ENCODE measurements around the gene ITM2C.

ITM2C gene

DNA sequence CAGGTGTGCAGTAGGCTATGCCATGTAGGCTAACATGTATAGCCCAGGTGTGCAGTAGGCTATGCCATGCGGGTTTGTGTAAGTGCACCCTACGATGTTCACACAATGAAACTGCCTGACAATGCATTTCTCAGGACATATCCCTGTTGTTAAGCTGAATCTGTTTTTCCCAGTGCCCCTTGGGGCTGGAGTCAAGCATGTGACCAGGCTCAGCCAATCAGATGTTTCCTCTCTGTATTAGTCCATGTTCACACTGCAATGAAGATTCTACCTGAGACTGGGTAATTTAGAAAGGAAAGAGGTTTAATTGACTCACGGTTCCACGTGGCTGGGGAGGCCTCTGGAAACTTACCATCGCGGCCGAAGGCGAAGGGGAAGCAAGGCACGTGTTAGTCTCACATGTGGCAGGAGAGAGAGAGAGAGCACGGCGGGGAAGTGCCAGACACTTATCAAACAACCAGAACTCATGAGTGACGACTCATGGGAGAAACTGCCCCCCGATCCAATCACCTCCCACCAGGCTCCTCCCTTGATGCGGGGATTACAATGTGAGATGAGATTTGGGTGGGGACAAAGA, 24.2 kb downstream of the ITM2C start:
- Mint-ChIP-seq H3K36me3 (ENCODE audit: low read depth) (no peaks in the 10 kb centered on the region), H3K9me3 (peaks cover 3% of the 10 kb centered on the region), H3K4me1 (peaks cover 52% of the 10 kb centered on the region), H3K27ac (peak overlapping the region; percentile 7), H3K27me3 (peaks cover 16% of the 10 kb centered on the region), H3K4me3 (no peak overlapping the region)
- DNase-seq: no peak
- ATAC-seq: no peak

DNA sequence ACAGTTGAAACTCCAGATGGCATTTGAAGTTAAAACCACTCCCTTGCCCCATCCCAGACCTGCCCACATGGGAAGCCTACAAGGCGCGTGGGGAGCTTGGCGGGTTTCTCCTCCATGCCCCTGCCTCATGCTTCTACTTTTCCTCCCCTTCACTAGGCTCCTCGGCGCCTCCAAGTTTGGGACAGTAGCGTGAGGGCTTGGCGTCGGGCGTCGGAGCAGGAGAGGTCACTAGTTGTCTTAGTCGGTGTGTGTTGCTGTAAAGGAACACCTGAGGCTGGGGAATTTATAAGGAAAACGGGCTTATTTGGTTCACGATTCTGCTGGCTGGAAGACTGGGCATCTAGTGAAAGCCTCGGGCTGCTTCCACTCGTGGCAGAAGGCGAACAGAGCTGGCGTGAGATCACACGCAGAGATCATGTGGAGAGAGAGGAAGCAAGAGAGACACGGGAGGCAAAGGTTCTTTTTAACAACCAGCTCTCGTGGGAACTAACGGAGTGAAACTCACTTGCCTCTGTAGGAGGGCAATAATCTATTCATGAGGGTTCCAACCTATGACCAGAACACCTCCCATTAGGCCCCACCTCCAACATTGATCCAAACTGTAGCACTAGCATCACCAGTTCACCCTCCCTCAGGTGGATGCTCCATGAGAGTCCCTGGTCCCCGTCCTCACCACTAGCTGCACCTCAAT, 25.3 kb downstream of the ITM2C start:
- ATAC-seq (no peak), DNase-seq (no peak)
- Mint-ChIP-seq H3K9me3 (peaks cover 3% of the 10 kb centered on the region), H3K36me3 (ENCODE audit: low read depth) (no peaks in the 10 kb centered on the region), H3K4me1 (peaks cover 59% of the 10 kb centered on the region), H3K27ac (no peak overlapping the region), H3K4me3 (no peak overlapping the region), H3K27me3 (peaks cover 16% of the 10 kb centered on the region)

- ATAC-seq (no peak), DNase-seq (no peak)
- Mint-ChIP-seq H3K27ac (no peak overlapping the region), H3K4me1 (peaks cover 58% of the 10 kb centered on the region), H3K4me3 (no peak overlapping the region), H3K27me3 (peaks cover 16% of the 10 kb centered on the region), H3K36me3 (ENCODE audit: low read depth) (no peaks in the 10 kb centered on the region), H3K9me3 (peaks cover 3% of the 10 kb centered on the region)
Measured at GRCh38 chr2:230890646-230891045, 25.9 kb downstream of the ITM2C start.

- H3K27ac Mint-ChIP-seq: no peak overlapping the region
- H3K4me3 Mint-ChIP-seq: no peak overlapping the region
- H3K27me3 Mint-ChIP-seq: peaks cover 16% of the 10 kb centered on the region
- no peaks in the 10 kb centered on the region for H3K36me3 Mint-ChIP-seq (ENCODE audit: low read depth)
- peaks cover 3% of the 10 kb centered on the region for H3K9me3 Mint-ChIP-seq
- DNase-seq (peak; percentile 36), ATAC-seq (peak; percentile 25)
- H3K4me1 Mint-ChIP-seq: peaks cover 58% of the 10 kb centered on the region
Measured at GRCh38 chr2:230891064-230891463, 26.3 kb downstream of the ITM2C start.

GRCh38 chr2:230891509-230891908, 26.8 kb downstream of the ITM2C start:
- no peak overlapping the region for H3K4me3 Mint-ChIP-seq
- no peaks in the 10 kb centered on the region for H3K36me3 Mint-ChIP-seq (ENCODE audit: low read depth)
- peaks cover 3% of the 10 kb centered on the region for H3K9me3 Mint-ChIP-seq
- ATAC-seq (peak; percentile 47), DNase-seq (no peak)
- H3K4me1 Mint-ChIP-seq: peaks cover 56% of the 10 kb centered on the region
- no peak overlapping the region for H3K27ac Mint-ChIP-seq
- peaks cover 14% of the 10 kb centered on the region for H3K27me3 Mint-ChIP-seq

- peak; percentile 47 for ATAC-seq
- H3K36me3 Mint-ChIP-seq (ENCODE audit: low read depth): no peaks in the 10 kb centered on the region
- peaks cover 3% of the 10 kb centered on the region for H3K9me3 Mint-ChIP-seq
- H3K4me1 Mint-ChIP-seq: peaks cover 62% of the 10 kb centered on the region
- peaks cover 14% of the 10 kb centered on the region for H3K27me3 Mint-ChIP-seq
- DNase-seq: no peak
- H3K27ac Mint-ChIP-seq: no peak overlapping the region
- H3K4me3 Mint-ChIP-seq: no peak overlapping the region
Measured at GRCh38 chr2:230893338-230893737, 28.6 kb downstream of the ITM2C start.

DNA sequence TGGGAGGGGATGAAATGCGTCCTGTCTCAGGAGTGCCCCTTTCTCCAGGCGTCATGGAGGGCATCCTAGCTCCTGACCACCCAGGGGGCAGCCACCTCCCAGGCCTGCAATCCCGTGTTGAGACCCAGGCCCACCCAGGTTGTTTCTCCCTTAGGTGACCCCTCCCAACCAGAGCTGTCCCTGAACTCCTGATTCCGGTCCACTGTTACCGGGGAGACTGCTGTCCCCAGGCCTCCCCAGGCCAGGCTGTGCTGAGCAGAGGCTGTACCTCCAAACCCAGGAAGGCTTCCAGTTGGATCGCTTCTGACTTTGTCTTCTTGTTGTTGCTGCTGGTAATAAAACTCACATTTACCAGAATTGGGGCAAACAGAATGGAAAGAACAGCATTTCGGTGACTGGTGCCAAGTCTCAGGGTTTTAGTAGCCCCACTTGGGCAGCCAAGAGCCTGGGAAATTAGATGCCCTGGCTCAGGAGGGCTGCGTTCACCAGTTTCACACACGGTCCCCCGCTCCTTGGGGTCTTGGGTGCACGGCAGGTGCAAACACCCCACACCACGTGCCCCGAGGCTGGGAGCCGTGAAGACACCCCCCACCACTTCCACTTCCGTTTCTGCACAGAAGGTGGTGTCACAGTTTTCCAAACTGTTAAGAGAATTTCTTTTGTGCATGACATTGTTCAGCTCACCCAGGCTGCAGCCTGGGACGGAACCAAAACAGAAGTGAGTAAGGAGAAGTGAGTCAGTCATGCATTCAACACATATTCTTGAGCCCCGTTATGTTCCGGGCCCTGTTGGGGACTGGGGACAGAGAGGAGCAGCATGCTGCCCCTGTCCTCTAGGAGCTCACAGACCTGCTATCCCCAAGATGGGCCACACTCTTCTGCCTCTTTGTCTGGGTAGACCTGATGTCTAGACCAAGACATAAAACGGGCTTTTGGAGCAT, 29.4 kb downstream of the ITM2C start:
- Mint-ChIP-seq H3K27ac (no peak overlapping the region), H3K9me3 (no peaks in the 10 kb centered on the region), H3K4me3 (peak overlapping the region; percentile 3), H3K4me1 (peaks cover 60% of the 10 kb centered on the region), H3K27me3 (peaks cover 14% of the 10 kb centered on the region), H3K36me3 (ENCODE audit: low read depth) (no peaks in the 10 kb centered on the region)
- ATAC-seq (peak; percentile 61), DNase-seq (no peak)

DNA sequence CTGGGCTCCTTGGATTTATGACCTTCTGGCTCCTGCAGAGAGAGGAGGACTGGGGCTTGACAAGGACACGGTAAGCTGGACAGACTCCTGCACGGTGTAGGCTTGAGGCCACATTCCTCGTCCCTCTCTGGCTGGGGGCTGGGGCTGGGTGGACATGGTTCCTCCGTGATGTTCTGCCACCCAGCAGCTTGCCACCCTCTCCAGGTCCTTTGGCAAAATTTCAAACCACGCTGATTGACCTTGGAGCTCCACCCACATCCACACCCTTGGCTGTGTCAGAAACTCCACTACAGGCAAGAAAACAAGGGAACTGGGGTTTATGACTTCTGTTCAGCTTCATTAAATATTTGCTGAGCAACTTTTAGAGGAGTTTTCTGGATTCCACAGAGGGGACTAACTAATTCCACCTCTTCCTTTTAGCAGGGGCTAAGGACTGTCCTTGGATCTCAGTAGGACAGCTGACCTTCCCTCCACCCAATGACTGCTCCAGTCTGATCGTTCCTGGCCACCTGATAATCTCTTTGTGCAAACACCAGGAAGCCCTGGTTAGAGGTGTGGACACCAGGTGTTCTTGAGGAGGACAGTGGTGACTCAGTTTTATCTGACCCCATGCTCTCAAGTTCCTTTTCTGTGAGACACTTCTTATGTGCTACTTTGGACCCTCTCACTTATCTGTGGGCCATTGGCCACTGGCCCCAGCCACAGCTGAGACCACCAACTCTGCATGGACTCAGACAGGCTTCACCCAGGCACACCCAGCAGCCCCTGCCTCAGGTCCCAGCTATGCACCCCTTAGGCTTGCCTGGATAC, 31.0 kb downstream of the ITM2C start:
- Mint-ChIP-seq H3K4me1 (peaks cover 64% of the 10 kb centered on the region), H3K4me3 (no peak overlapping the region), H3K36me3 (ENCODE audit: low read depth) (no peaks in the 10 kb centered on the region), H3K27ac (no peak overlapping the region), H3K9me3 (no peaks in the 10 kb centered on the region), H3K27me3 (peaks cover 13% of the 10 kb centered on the region)
- peak; percentile 1 for DNase-seq
- no peak for ATAC-seq

DNA sequence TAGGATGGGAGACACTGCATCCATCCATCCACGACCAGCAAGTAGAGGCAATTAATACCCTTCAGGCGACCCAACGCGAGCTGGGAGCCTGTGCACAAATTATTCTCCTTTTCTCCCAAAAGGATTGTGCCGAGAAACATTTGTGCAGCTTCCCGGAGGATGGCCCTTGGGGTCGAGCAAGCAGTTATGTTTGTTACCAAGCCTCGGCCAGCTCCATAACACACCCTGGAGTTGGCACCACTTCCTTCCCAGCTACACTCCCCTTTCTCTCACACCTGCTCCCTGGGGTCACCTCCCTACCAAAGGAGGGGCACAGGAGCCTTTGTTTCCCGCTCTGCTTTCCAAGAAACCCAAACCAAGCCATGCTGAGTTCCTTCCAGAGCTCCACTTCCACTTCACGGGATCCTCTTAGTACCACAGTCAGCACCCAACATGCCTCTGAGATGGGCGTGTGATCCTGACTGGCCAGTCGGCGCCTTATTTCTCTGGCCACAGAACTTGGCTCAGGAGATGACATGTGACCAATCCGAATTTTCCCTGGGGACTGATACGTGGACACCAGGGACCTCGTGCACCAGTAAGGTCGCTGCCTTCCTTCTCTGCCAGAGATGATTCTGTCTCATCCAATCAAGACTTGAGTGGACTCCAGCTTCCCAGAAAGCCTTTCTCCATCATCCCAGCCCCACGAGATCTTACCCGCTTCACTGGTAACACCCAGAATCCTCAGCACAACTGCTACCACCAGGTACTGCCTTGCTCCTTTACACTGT, 31.8 kb downstream of the ITM2C start:
- no peak overlapping the region for H3K4me3 Mint-ChIP-seq
- no peak overlapping the region for H3K27ac Mint-ChIP-seq
- peak; percentile 0 for DNase-seq
- H3K36me3 Mint-ChIP-seq (ENCODE audit: low read depth): no peaks in the 10 kb centered on the region
- peaks cover 59% of the 10 kb centered on the region for H3K4me1 Mint-ChIP-seq
- H3K9me3 Mint-ChIP-seq: no peaks in the 10 kb centered on the region
- peaks cover 15% of the 10 kb centered on the region for H3K27me3 Mint-ChIP-seq
- no peak for ATAC-seq

DNA sequence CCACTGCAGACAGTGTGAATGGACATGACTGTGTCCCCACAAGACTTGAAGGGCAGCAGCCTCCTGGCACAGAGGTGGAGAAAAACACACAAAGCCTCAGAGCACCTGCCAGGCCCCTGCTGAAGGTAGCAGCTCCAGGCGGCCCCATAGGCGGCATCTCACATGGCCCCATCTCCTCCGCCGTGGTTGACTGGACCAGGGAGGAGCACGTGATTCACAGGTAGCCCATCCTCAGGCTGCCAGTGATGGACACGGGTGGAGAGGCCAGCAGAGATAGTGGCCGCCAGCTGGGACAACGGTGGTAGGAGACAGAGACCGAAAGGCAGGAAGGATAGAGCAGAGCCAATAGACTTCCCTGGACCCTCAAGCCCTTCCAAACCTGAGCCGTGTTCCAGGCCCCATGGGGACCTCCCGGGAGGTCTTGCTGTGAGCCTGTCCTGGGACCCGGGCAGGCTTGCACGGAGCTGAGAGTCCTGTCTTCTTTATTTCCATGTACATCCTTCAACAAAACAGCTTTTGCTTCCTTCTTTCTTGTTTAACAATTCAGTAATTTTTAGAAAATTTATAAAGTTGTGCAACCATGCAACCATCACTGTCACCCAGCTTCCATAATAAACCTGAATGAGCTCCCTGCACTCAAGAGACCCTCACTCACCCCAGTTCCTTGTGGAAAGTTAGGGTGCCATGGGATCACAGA, 33.4 kb downstream of the ITM2C start:
- Mint-ChIP-seq H3K4me1 (peaks cover 60% of the 10 kb centered on the region), H3K4me3 (no peak overlapping the region), H3K9me3 (no peaks in the 10 kb centered on the region), H3K36me3 (ENCODE audit: low read depth) (no peaks in the 10 kb centered on the region), H3K27ac (no peak overlapping the region), H3K27me3 (peaks cover 11% of the 10 kb centered on the region)
- no peak for ATAC-seq
- DNase-seq: peak; percentile 1

DNA sequence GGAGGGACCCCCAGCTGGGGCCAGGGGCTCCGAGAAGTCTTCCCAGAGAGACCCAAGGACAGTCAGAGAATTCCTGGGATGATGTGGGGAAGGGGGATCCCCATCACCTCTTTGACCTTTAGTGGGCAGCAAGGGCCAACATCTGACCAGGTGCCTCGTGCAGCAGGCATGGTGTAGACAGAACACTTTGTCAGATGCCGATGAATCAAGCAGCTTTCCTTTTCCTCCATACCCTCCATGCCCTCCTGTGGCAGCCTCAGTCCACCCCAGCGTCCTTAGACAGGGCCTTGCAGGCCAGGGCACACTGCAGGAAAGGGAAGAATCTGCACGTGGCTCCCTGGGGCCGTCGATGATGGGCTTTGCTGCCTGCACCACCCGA, 34.0 kb downstream of the ITM2C start:
- Mint-ChIP-seq H3K9me3 (no peaks in the 10 kb centered on the region), H3K27me3 (peaks cover 11% of the 10 kb centered on the region), H3K4me3 (no peak overlapping the region), H3K4me1 (peaks cover 60% of the 10 kb centered on the region), H3K36me3 (ENCODE audit: low read depth) (no peaks in the 10 kb centered on the region), H3K27ac (no peak overlapping the region)
- no peak for ATAC-seq
- peak; percentile 1 for DNase-seq

DNA sequence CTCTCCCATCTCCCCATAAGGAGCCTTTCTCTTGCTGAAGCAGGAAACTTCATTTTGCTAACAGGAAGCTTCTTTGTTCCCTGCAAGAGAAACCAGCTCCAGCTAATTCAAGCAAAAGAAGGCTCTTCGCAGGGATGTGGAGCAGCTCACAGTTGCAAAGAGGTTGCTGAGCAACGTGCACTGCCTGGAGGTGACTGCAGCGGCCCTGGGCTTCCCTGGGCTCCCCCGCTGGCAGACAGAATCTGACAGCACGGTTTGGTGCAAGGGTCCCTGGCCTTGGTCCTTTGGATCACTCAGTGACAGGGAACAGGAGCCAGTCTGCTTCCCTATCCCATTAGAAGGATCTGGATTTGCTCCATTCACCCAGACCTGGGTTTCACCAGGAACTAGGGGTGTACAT, 34.5 kb downstream of the ITM2C start:
- peaks cover 11% of the 10 kb centered on the region for H3K27me3 Mint-ChIP-seq
- peaks cover 61% of the 10 kb centered on the region for H3K4me1 Mint-ChIP-seq
- no peaks in the 10 kb centered on the region for H3K9me3 Mint-ChIP-seq
- no peak overlapping the region for H3K27ac Mint-ChIP-seq
- no peak overlapping the region for H3K4me3 Mint-ChIP-seq
- ATAC-seq (no peak), DNase-seq (peak; percentile 1)
- no peaks in the 10 kb centered on the region for H3K36me3 Mint-ChIP-seq (ENCODE audit: low read depth)

DNA sequence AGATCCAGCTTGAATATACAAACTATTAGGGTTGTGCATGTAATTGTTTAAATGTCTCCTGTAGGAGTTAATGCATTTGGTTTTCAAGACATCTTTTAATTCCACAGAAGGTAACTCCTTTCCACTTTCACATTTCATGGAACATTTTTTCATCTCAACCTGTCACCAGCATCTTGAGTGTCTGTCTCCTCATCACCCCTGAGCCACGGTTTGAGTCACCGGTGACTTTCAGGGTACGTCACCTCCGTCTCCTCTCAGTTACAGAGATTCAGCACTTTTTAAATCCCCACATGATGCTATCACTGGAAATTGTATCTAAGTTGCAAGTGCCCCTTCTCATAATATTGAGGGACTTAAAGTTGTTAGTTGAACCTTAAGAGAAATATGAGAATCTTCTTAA, 35.0 kb downstream of the ITM2C start:
- Mint-ChIP-seq H3K9me3 (no peaks in the 10 kb centered on the region), H3K27ac (peak overlapping the region; percentile 9), H3K4me1 (peaks cover 61% of the 10 kb centered on the region), H3K36me3 (ENCODE audit: low read depth) (no peaks in the 10 kb centered on the region), H3K4me3 (no peak overlapping the region), H3K27me3 (peaks cover 11% of the 10 kb centered on the region)
- DNase-seq (peak; percentile 48), ATAC-seq (peak; percentile 73)

All from activated naive CD8-positive, alpha-beta T cell treated with anti-CD3 and anti-CD28 coated beads, Interleukin-2, amount 50 U/mL, for 24 hours (primary cell).